IPS DF 4.7 (cell line): ENCODE results near the gene LRRC18.

Experiments used
- DNase-seq: peaks from one replicate; pipeline ENCODE4 v3.0.0-alpha.2; 2013; ENCODE audit warnings: low spot score; ENCODE audit errors: extremely low read depth

LRRC18 gene

GRCh38 chr10:48946891-48947500 is 7.4 kb upstream of the LRRC18 start:
- DNase-seq = no peak

- DNase-seq = no peak
Measured at GRCh38 chr10:48946332-48946731, 6.7 kb upstream of the LRRC18 start.

- no peak for DNase-seq
Measured at GRCh38 chr10:48945441-48946130, 5.9 kb upstream of the LRRC18 start.

GRCh38 chr10:48944171-48944570 is 4.5 kb upstream of the LRRC18 start:
- no peak for DNase-seq

GRCh38 chr10:48943096-48943495 is 3.5 kb upstream of the LRRC18 start:
- DNase-seq = no peak

- no peak for DNase-seq
Measured at GRCh38 chr10:48941427-48942075, 1.9 kb upstream of the LRRC18 start.

- no peak for DNase-seq
Measured at GRCh38 chr10:48940958-48941357, 1.3 kb upstream of the LRRC18 start.

GRCh38 chr10:48940372-48940771 is 732 bp upstream of the LRRC18 start:
- no peak for DNase-seq

- DNase-seq = no peak
Measured at GRCh38 chr10:48938990-48939536, 577 bp downstream of the LRRC18 start.

- no peak for DNase-seq
Measured at GRCh38 chr10:48938281-48938680, 1.4 kb downstream of the LRRC18 start.

GRCh38 chr10:48937796-48938195 is 1.8 kb downstream of the LRRC18 start:
- no peak for DNase-seq

GRCh38 chr10:48935577-48935976 is 4.1 kb downstream of the LRRC18 start:
- DNase-seq = no peak

GRCh38 chr10:48934672-48935501 is 4.8 kb downstream of the LRRC18 start:
- DNase-seq = no peak

- no peak for DNase-seq
Measured at GRCh38 chr10:48932831-48933664, 6.6 kb downstream of the LRRC18 start.

- no peak for DNase-seq
Measured at GRCh38 chr10:48931188-48931587, 8.5 kb downstream of the LRRC18 start.

- DNase-seq = no peak
Measured at GRCh38 chr10:48929413-48929990, 10.1 kb downstream of the LRRC18 start.

- no peak for DNase-seq
Measured at GRCh38 chr10:48926764-48927540, 12.7 kb downstream of the LRRC18 start.

GRCh38 chr10:48926255-48926654 is 13.4 kb downstream of the LRRC18 start:
- DNase-seq = no peak

- no peak for DNase-seq
Measured at GRCh38 chr10:48924988-48925387, 14.7 kb downstream of the LRRC18 start.

- DNase-seq = no peak
Measured at GRCh38 chr10:48923748-48924147, 15.9 kb downstream of the LRRC18 start.
